ENCODE measurements around the gene ZNF410. TPM values are rescaled to one million over a fixed set of nuclear protein-coding genes. Genes with fewer than 3 reads are reported as not detected.
"Not testable (repeated sequence)": the region's sequence is repeated elsewhere in the genome, so short reads cannot be mapped to it uniquely, and the experiment has no call there.

Gene ZNF410
- total RNA-seq, 1 donor from 2014 or later: 131 TPM

DNA sequence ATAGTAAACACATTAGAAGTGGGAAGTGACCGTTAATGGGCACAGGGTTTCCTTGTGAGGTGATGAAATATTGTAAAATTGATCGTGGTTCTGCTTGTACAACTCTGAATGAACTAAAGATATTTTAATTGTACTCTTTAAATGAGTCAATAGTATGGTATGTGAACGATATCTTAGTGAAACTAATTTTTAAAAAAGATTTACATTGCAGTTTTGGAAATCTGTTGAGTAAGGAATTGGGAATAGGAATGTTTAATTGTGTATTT, 1.7 kb downstream of the ZNF410 start:
- no peaks in the 10 kb centered on the region for H3K27me3 ChIP-seq (ENCODE audit: control insufficient read depth, insufficient read depth, low read length)
- no peak for FAIRE-seq
- TF ChIP-seq, protein P1, sequence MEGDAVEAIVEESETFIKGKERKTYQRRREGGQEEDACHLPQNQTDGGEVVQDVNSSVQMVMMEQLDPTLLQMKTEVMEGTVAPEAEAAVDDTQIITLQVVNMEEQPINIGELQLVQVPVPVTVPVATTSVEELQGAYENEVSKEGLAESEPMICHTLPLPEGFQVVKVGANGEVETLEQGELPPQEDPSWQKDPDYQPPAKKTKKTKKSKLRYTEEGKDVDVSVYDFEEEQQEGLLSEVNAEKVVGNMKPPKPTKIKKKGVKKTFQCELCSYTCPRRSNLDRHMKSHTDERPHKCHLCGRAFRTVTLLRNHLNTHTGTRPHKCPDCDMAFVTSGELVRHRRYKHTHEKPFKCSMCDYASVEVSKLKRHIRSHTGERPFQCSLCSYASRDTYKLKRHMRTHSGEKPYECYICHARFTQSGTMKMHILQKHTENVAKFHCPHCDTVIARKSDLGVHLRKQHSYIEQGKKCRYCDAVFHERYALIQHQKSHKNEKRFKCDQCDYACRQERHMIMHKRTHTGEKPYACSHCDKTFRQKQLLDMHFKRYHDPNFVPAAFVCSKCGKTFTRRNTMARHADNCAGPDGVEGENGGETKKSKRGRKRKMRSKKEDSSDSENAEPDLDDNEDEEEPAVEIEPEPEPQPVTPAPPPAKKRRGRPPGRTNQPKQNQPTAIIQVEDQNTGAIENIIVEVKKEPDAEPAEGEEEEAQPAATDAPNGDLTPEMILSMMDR (IDR thresholded peaks at IDR 0.05; ENCODE audit: insufficient read depth, low read length, severe bottlenecking): no peak
- H3K36me3 ChIP-seq (ENCODE audit: control insufficient read depth, insufficient read depth, low read length): peaks cover 3% of the 10 kb centered on the region
- no peak overlapping the region for H3K4me3 ChIP-seq (ENCODE audit: low read depth, low read length)
- no peak for DNase-seq (ENCODE audit: low read depth)

DNA sequence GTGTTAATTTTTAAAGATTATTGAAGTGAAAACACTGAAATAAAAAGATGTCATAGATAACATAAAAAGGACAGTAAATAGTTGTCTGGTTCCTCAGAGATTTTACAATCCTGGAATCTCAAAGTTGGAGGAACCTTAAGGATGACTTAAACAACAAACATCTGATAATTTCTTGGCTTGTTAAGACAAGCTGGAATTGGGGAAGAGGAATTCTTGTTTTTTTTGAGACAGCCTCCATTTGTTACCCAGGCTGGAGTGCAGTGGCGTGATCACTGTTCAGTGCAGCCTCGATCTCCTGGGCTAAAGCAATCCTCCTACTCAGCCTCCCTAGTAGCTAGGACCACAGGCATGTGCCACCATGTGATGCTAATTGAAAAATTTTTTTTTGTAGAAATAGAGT, 2.3 kb downstream of the ZNF410 start:
- no peak overlapping the region for H3K4me3 ChIP-seq (ENCODE audit: low read depth, low read length)

DNA sequence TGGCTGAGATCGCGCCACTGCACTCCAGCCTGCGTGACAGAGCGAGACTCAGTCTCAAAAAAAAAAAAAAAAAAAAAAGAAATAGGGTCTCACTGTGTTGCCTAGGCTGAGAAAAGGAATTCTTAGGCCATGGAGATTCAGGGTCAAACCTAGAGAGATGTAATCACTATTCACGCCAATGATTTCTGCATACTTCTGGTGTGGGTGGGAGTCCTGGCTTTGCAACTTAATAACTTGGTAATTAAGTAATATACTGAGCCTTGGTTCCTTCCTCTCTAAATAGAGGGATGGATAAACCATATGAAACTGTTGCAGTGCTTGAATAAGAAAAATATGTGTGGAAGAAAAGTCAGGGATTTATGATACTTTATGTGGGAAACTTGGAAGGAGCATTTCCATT, 2.7 kb downstream of the ZNF410 start:
- TF ChIP-seq, protein P1 (IDR thresholded peaks at IDR 0.05; ENCODE audit: insufficient read depth, low read length, severe bottlenecking): no peak
- DNase-seq (ENCODE audit: low read depth): no peak
- Histone ChIP-seq H3K36me3 (ENCODE audit: control insufficient read depth, insufficient read depth, low read length) (peaks cover 8% of the 10 kb centered on the region), H3K4me3 (ENCODE audit: low read depth, low read length) (no peak overlapping the region), H3K27me3 (ENCODE audit: control insufficient read depth, insufficient read depth, low read length) (no peaks in the 10 kb centered on the region)
- no peak for FAIRE-seq

More for the DNA sequence above, 2.3 kb downstream of the ZNF410 start:
- no peak for FAIRE-seq
- TF ChIP-seq, protein P1 (IDR thresholded peaks at IDR 0.05; ENCODE audit: insufficient read depth, low read length, severe bottlenecking): no peak
- Histone ChIP-seq H3K36me3 (ENCODE audit: control insufficient read depth, insufficient read depth, low read length) (peaks cover 5% of the 10 kb centered on the region), H3K27me3 (ENCODE audit: control insufficient read depth, insufficient read depth, low read length) (no peaks in the 10 kb centered on the region)
- DNase-seq (ENCODE audit: low read depth): peak; percentile 62

DNA sequence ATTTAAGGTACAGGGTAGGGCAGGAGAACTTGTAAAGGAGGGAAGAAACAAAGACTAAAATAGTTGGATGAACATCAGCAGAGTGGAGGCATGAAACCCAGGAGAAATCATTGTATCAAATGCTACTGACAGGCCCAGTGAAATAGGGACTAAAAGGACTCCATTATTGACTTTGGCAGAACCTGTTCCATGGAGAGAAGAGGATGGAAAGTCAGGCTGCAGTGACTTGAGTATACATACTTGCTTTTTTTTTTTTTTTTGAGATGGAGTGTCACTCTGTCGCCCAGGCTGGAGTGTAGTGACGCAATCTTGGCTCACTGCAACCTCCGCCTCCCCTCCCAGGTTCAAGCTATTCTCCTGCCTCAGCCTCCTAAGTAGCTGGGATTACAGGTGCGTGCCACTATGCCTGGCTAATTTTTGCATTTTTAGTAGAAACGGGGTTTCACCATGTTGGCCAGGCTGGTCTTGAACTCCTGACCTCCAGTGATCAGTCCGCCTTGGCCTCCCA, 7.6 kb downstream of the ZNF410 start:
- FAIRE-seq; H3K27me3 ChIP-seq (ENCODE audit: control insufficient read depth, insufficient read depth, low read length); DNase-seq (ENCODE audit: low read depth); H3K4me3 ChIP-seq (ENCODE audit: low read depth, low read length): not testable (repeated sequence)
- peaks cover 25% of the 10 kb centered on the region for H3K36me3 ChIP-seq (ENCODE audit: control insufficient read depth, insufficient read depth, low read length)

DNA sequence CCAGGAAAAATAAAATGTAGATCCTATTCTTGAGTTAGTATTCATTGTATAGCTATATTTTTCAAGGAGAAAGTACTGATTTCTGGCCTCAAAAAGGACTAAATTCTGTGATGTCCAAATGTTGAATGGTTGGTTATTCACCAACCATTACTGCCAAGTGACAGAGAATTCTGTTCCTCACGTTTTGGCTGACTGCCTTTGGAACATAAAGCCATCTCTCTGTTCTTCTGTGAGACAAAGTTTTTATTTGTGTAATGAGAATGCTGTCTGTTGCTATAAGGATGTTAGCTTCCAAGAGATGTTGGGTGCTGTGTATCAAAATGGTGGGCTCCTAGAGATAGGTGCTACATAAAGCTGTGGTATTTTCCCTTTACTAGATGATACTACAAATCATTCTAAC, 9.3 kb downstream of the ZNF410 start:
- Histone ChIP-seq H3K4me3 (ENCODE audit: low read depth, low read length) (no peak overlapping the region), H3K27me3 (ENCODE audit: control insufficient read depth, insufficient read depth, low read length) (no peaks in the 10 kb centered on the region), H3K36me3 (ENCODE audit: control insufficient read depth, insufficient read depth, low read length) (peaks cover 26% of the 10 kb centered on the region)
- TF ChIP-seq, protein P1 (IDR thresholded peaks at IDR 0.05; ENCODE audit: insufficient read depth, low read length, severe bottlenecking): no peak
- no peak for FAIRE-seq
- no peak for DNase-seq (ENCODE audit: low read depth)

DNA sequence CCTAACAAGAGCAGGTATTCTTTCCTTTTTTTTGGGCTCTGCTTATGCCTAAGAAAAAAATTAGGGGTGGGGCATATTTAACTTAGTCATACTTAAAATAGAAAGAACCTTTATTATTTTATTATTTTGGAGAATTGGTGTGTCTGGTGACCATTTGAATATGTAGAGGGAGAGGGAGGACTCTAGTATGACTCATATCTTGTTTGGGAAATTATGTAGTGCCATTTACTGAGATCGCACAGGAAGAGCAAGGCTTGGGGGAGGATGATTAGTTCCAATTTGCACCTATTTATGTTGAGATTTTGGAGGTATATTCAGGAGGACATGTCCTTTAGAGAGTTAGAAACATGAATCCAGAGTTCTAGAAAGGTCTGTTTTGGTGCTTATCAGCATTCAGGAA, 9.9 kb downstream of the ZNF410 start:
- FAIRE-seq: no peak
- TF ChIP-seq, protein P1 (IDR thresholded peaks at IDR 0.05; ENCODE audit: insufficient read depth, low read length, severe bottlenecking): no peak
- Histone ChIP-seq H3K36me3 (ENCODE audit: control insufficient read depth, insufficient read depth, low read length) (peaks cover 24% of the 10 kb centered on the region), H3K27me3 (ENCODE audit: control insufficient read depth, insufficient read depth, low read length) (no peaks in the 10 kb centered on the region), H3K4me3 (ENCODE audit: low read depth, low read length) (no peak overlapping the region)
- peak; percentile 26 for DNase-seq (ENCODE audit: low read depth)

All from bronchial epithelial cell (primary cell).